PC-9 (cell line): ENCODE results near the gene AGAP1. TPM values are rescaled to one million over a fixed set of nuclear protein-coding genes. Genes with fewer than 3 reads are reported as not detected.

Experiments used
- BruUV-seq: library from RNA; stranded (reverse); fragments of 400-500 nt; replicated peaks from 2 replicates; lab custom pipeline; 2021; lab: Mats Ljungman, UMichigan
- CTCF ChIA-PET: fragments of 300-600 bp; sonication (Branson Sonifier 250); formaldehyde crosslinking; loops from one replicate; lab custom pipeline; 2022; ENCODE audit warnings: antibody characterized with exemption; lab: Charles Lee
- POLR2A ChIA-PET: fragments of 300-600 bp; sonication (Branson Sonifier 250); formaldehyde crosslinking; loops from one replicate; lab custom pipeline; 2022; ENCODE audit warnings: antibody characterized with exemption; ENCODE audit not compliant: unreplicated experiment; lab: Charles Lee
- DNase-seq, 2 experiments: peaks; one replicate each; pipeline versions ENCODE4 v3.0.0 to v3.0.0-alpha.2; 2015 to 2022; ENCODE audit warnings: mixed read lengths in 1 of 2
- H2AFZ ChIP-seq: fragments of 200-600 bp; sonication (generic); 2 replicates; pipeline ENCODE4 v1.8.1; 2017; ENCODE audit warnings: antibody characterized with exemption
- H3F3A ChIP-seq: fragments of 200-600 bp; sonication (generic); 2 replicates; pipeline ENCODE4 v1.8.1; 2017; ENCODE audit warnings: antibody characterized with exemption, mild to moderate bottlenecking, low read depth; ENCODE audit not compliant: insufficient read depth
- H3K27ac ChIP-seq: fragments of 200-600 bp; sonication (generic); 2 replicates; pipeline ENCODE4 v1.6.1; 2016; ENCODE audit warnings: mixed run types
- H3K27me3 ChIP-seq: fragments of 200-600 bp; sonication (generic); 2 replicates; pipeline ENCODE4 v1.6.1; 2016; ENCODE audit warnings: low read depth, mixed run types; ENCODE audit not compliant: insufficient read depth
- H3K36me3 ChIP-seq: fragments of 200-600 bp; sonication (generic); 2 replicates; pipeline ENCODE4 v1.6.1; 2016; ENCODE audit warnings: low read depth, mixed run types
- H3K4me1 ChIP-seq: fragments of 200-600 bp; sonication (generic); replicated peaks from 2 replicates; pipeline ENCODE4 v1.6.1; 2016; ENCODE audit warnings: mixed run types; ENCODE audit not compliant: insufficient read depth
- H3K4me2 ChIP-seq: fragments of 200-600 bp; sonication (generic); 2 replicates; pipeline ENCODE4 v1.6.1; 2017; ENCODE audit warnings: mixed run types
- H3K4me3 ChIP-seq: fragments of 200-600 bp; sonication (generic); 2 replicates; pipeline ENCODE4 v1.6.1; 2016; ENCODE audit warnings: mixed run types
- H3K79me2 ChIP-seq: fragments of 200-600 bp; sonication (generic); 2 replicates; pipeline ENCODE4 v1.6.1; 2017; ENCODE audit warnings: low read depth, mixed run types
- H3K9me2 ChIP-seq: fragments of 200-600 bp; sonication (generic); 2 replicates; pipeline ENCODE4 v1.8.1; 2017; ENCODE audit warnings: mild to moderate bottlenecking; ENCODE audit not compliant: insufficient read depth
- H3K9me3 ChIP-seq: fragments of 200-600 bp; sonication (generic); 2 replicates; pipeline ENCODE4 v1.8.1; 2016; ENCODE audit warnings: low read depth; ENCODE audit not compliant: insufficient read depth
- H4K20me1 ChIP-seq: fragments of 200-600 bp; sonication (generic); 2 replicates; pipeline ENCODE4 v1.8.1; 2017; ENCODE audit not compliant: insufficient read depth
- CTCF ChIP-seq: fragments of 200-600 bp; sonication (generic); conservative IDR thresholded peaks from 2 replicates; pipeline ENCODE4 v1.6.1; 2017; ENCODE audit warnings: mixed run types, antibody characterized with exemption, mild to moderate bottlenecking, moderate library complexity
- EZH2 ChIP-seq: fragments of 200-600 bp; sonication (generic); IDR thresholded peaks from 2 replicates; pipeline ENCODE4 v1.8.0; 2017; ENCODE audit warnings: antibody characterized with exemption, low read depth
- intact Hi-C: fragments of 100-400 bp; cut with micrococcal nuclease; formaldehyde crosslinking; loops from one replicate; pipeline ENCODE4 v1.10.0; 2022; ENCODE audit not compliant: unreplicated experiment
- total RNA-seq: library from RNA; stranded (reverse); gene quantifications from 2 replicates; pipeline ENCODE4 v1.2.3, GENCODE V29; 2021

Gene AGAP1
- total RNA-seq, 1 experiment from 2014 or later, result 91.4 TPM

GRCh38 chr2:235937936-235938335, 444.1 kb downstream of the AGAP1 start:
- H3K4me2 ChIP-seq, result no peak overlapping the region
- H3K9me2 ChIP-seq, result no peaks in the 10 kb centered on the region
- H3K79me2 ChIP-seq, result no peaks in the 10 kb centered on the region
- POLR2A ChIA-PET, result no interaction called here
- intact Hi-C loops, result no loop called here
- peaks cover 21% of the 10 kb centered on the region for H3K36me3 ChIP-seq
- CTCF ChIA-PET, result no interaction called here
- no peaks in the 10 kb centered on the region for H3K4me1 ChIP-seq
- no peak overlapping the region for H3K4me3 ChIP-seq
- no TSS peak for BruUV-seq
- H2AFZ ChIP-seq, result no peak overlapping the region
- no peak for DNase-seq
- no peaks in the 10 kb centered on the region for H4K20me1 ChIP-seq
- H3K27me3 ChIP-seq, result no peaks in the 10 kb centered on the region
- TF ChIP-seq CTCF (no peak), EZH2 (no peak)
- H3K27ac ChIP-seq, result no peak overlapping the region
- no peaks in the 10 kb centered on the region for H3F3A ChIP-seq
- no peaks in the 10 kb centered on the region; the same call in 1 of the 2 replicates for H3K9me3 ChIP-seq

- Histone ChIP-seq H3F3A (no peaks in the 10 kb centered on the region), H3K36me3 (peaks cover 21% of the 10 kb centered on the region), H3K9me3 (no peaks in the 10 kb centered on the region; the same call in 1 of the 2 replicates), H3K79me2 (no peaks in the 10 kb centered on the region), H3K9me2 (no peaks in the 10 kb centered on the region), H3K4me3 (no peak overlapping the region), H3K4me2 (no peak overlapping the region), H3K4me1 (no peaks in the 10 kb centered on the region), H2AFZ (no peak overlapping the region), H3K27me3 (no peaks in the 10 kb centered on the region), H4K20me1 (no peaks in the 10 kb centered on the region), H3K27ac (no peak overlapping the region)
- no TSS peak for BruUV-seq
- POLR2A ChIA-PET, result no interaction called here
- TF ChIP-seq EZH2 (no peak), CTCF (no peak)
- intact Hi-C loops, result no loop called here
- CTCF ChIA-PET, result no interaction called here
- DNase-seq, result no peak
Observed at GRCh38 chr2:235938611-235939010, 444.8 kb downstream of the AGAP1 start.

GRCh38 chr2:235939471-235939870, 445.6 kb downstream of the AGAP1 start:
- H2AFZ ChIP-seq, result no peak overlapping the region
- H3K4me3 ChIP-seq, result no peak overlapping the region
- no peaks in the 10 kb centered on the region for H3K9me2 ChIP-seq
- intact Hi-C loops, result no loop called here
- ChIA-PET POLR2A (no interaction called here), CTCF (no interaction called here)
- DNase-seq, result no peak
- no peaks in the 10 kb centered on the region; the same call in 1 of the 2 replicates for H3K9me3 ChIP-seq
- no peaks in the 10 kb centered on the region for H3F3A ChIP-seq
- no TSS peak for BruUV-seq
- TF ChIP-seq EZH2 (no peak), CTCF (no peak)
- peaks cover 17% of the 10 kb centered on the region for H3K36me3 ChIP-seq
- H3K79me2 ChIP-seq, result no peaks in the 10 kb centered on the region
- no peak overlapping the region for H3K27ac ChIP-seq
- H4K20me1 ChIP-seq, result no peaks in the 10 kb centered on the region; the same call in 1 of the 2 replicates
- H3K27me3 ChIP-seq, result no peaks in the 10 kb centered on the region
- H3K4me2 ChIP-seq, result no peak overlapping the region
- no peaks in the 10 kb centered on the region for H3K4me1 ChIP-seq
